Prostate gland (tissue), 2 donors: Measurements from ENCODE around the gene DNM3. TPM values are rescaled to one million over a fixed set of nuclear protein-coding genes. Genes with fewer than 3 reads are reported as not detected.

ENCODE experiments used
- DNase-seq: peaks from one replicate; pipeline ENCODE4 v3.0.0-alpha.2; 2019; ENCODE audit warnings: low spot score
- H3K27ac ChIP-seq, 2 donors: fragments of 200-600 bp; sonication (generic); 2 replicates each; pipeline ENCODE4 v1.5.1; 2017 to 2019
- H3K27me3 ChIP-seq: fragments of 200-600 bp; sonication (generic); replicated peaks from 2 replicates; pipeline ENCODE4 v1.5.1; 2019; ENCODE audit not compliant: insufficient read depth
- H3K36me3 ChIP-seq, 2 donors: fragments of 200-600 bp; sonication (generic); 1 replicate in 1 of 2; 2 replicates in 1 of 2; pipeline versions ENCODE4 v1.5.1 to v1.8.1; 2017 to 2019
- H3K4me1 ChIP-seq: fragments of 200-600 bp; sonication (generic); replicated peaks from 2 replicates; pipeline ENCODE4 v1.5.1; 2019
- H3K4me3 ChIP-seq, 2 donors: fragments of 200-600 bp; sonication (generic); 2 replicates each; pipeline ENCODE4 v1.5.1; 2017 to 2019
- H3K9me3 ChIP-seq: fragments of 200-600 bp; sonication (generic); 2 replicates; pipeline ENCODE4 v1.5.1; 2017
- CTCF ChIP-seq, 4 experiments: fragments of 200-600 bp in 2 of 4; fragments of 450-650 bp in 2 of 4; sonication (generic) in 2 of 4; IDR thresholded peaks; 1 replicate in 3 of 4; 2 replicates in 1 of 4; pipeline ENCODE4 v1.5.1; 2016 to 2019; ENCODE audit warnings: antibody characterized with exemption in 4 of 4, mild to moderate bottlenecking in 2 of 4, moderate library complexity in 2 of 4
- POLR2A ChIP-seq: fragments of 450-650 bp; IDR thresholded peaks from one replicate; pipeline ENCODE4 v1.6.1; 2016; ENCODE audit warnings: antibody characterized with exemption, mild to moderate bottlenecking
- POLR2AphosphoS5 ChIP-seq: sonication (generic); formaldehyde crosslinking; IDR thresholded peaks from one replicate; pipeline ENCODE4 v1.6.1; 2017; ENCODE audit warnings: antibody characterized with exemption
- WGBS: methylation state at CpG from one replicate; pipeline ENCODE4 v1.1.5; 2018; 5-methylcytosine and 5-hydroxymethylcytosine counted together
- intact Hi-C: fragments of 100-400 bp; cut with DNase I; formaldehyde crosslinking; loops from one replicate; pipeline ENCODE4 v1.14.2; 2022
- total RNA-seq, 2 donors: library from RNA; depleted of rRNA; stranded (reverse); fragments of >200 nt; gene quantifications; one replicate each; pipeline ENCODE4 v1.1.0, GENCODE V29; 2016

The DNM3 gene
- total RNA-seq, 2 donors from 2014 or later, result 2.3 to 5.3 TPM

GRCh38 chr1:172425339-172425738 lies 584.0 kb downstream of the DNM3 start:
- intact Hi-C loops, result loop anchor here (10.0 kb wide), 1 partner anchor 421 kb away; no protein-coding TSS in a partner anchor
- TF ChIP-seq POLR2AphosphoS5 (no peak), POLR2A (no peak), CTCF (IDR thresholded peaks at IDR 0.05) (no peak)
- Histone ChIP-seq H3K36me3 (no peaks in the 10 kb centered on the region), H3K4me3 (no peak overlapping the region), H3K27ac (no peak overlapping the region), H3K4me1 (no peaks in the 10 kb centered on the region), H3K27me3 (no peaks in the 10 kb centered on the region), H3K9me3 (no peaks in the 10 kb centered on the region)
- WGBS, result 87% methylated on average over 3 of the region's 3 CpGs
- no peak for DNase-seq

DNA sequence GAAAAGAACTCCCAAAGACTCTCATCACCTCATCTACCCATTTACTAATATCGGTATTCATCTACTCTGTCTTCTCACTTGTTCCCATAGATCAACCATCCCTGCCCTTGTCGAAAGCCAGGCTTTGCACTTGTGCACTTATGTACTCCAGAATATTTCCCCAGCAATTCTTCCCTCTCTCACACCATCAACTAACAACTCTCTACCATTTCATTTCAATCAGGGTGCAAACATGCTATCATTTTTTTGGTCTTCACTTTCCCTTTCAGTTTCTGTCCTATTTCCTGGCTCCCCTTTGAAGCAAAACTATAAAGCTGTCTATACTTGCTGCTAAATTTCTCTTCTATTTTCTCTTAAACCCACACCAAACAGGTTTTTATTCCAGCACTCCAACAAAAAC lies 585.9 kb downstream of the DNM3 start:
- TF ChIP-seq POLR2AphosphoS5, result no peak
- TF ChIP-seq POLR2A, result no peak
- no peak for TF ChIP-seq CTCF (IDR thresholded peaks at IDR 0.05)

GRCh38 chr1:172429331-172430127 lies 588.2 kb downstream of the DNM3 start:
- 52% methylated on average over 1 of the region's 1 CpG for WGBS
- TF ChIP-seq POLR2A, result no peak
- no peak for TF ChIP-seq POLR2AphosphoS5
- peak; percentile 29 to 85 (median 82) for TF ChIP-seq CTCF (IDR thresholded peaks at IDR 0.05)
- Histone ChIP-seq H3K4me1 (no peaks in the 10 kb centered on the region), H3K36me3 (no peaks in the 10 kb centered on the region), H3K9me3 (no peaks in the 10 kb centered on the region), H3K27me3 (no peaks in the 10 kb centered on the region), H3K4me3 (no peak overlapping the region), H3K27ac (no peak overlapping the region)
- intact Hi-C loops, result loop anchor here (10.0 kb wide), 1 partner anchor 425 kb away; no protein-coding TSS in a partner anchor
- DNase-seq, result peak; percentile 55

More for the DNA sequence above, 585.9 kb downstream of the DNM3 start:
- DNase-seq, result no peak
- no peaks in the 10 kb centered on the region for H3K9me3 ChIP-seq
- intact Hi-C loops, result loop anchor here (10.0 kb wide), 1 partner anchor 422 kb away; no protein-coding TSS in a partner anchor
- no peaks in the 10 kb centered on the region for H3K36me3 ChIP-seq
- no peak overlapping the region for H3K4me3 ChIP-seq
- H3K4me1 ChIP-seq, result no peaks in the 10 kb centered on the region
- H3K27ac ChIP-seq, result no peak overlapping the region
- no peaks in the 10 kb centered on the region for H3K27me3 ChIP-seq
- WGBS, result 77% methylated on average over 2 of the region's 2 CpGs

GRCh38 chr1:172430128-172430454 lies 588.8 kb downstream of the DNM3 start:
- DNase-seq, result no peak
- H3K36me3 ChIP-seq, result no peaks in the 10 kb centered on the region
- WGBS, result 67% methylated on average over 1 of the region's 1 CpG
- H3K27ac ChIP-seq, result no peak overlapping the region
- H3K27me3 ChIP-seq, result no peaks in the 10 kb centered on the region
- H3K4me3 ChIP-seq, result no peak overlapping the region
- no peak for TF ChIP-seq CTCF (IDR thresholded peaks at IDR 0.05)
- TF ChIP-seq POLR2A, result no peak
- no peak for TF ChIP-seq POLR2AphosphoS5
- intact Hi-C loops, result no loop called here
- no peaks in the 10 kb centered on the region for H3K9me3 ChIP-seq
- no peaks in the 10 kb centered on the region for H3K4me1 ChIP-seq

GRCh38 chr1:172431204-172431603 lies 589.9 kb downstream of the DNM3 start:
- H3K27ac ChIP-seq, result peak overlapping the region in 1 of 2 donors; percentile 74
- no peak for DNase-seq
- no peaks in the 10 kb centered on the region for H3K36me3 ChIP-seq
- H3K4me1 ChIP-seq, result no peaks in the 10 kb centered on the region
- intact Hi-C loops, result no loop called here
- H3K9me3 ChIP-seq, result no peaks in the 10 kb centered on the region
- 69% methylated on average over 2 of the region's 2 CpGs for WGBS
- H3K4me3 ChIP-seq, result no peak overlapping the region
- no peak for TF ChIP-seq POLR2A
- TF ChIP-seq CTCF (IDR thresholded peaks at IDR 0.05), result no peak
- no peak for TF ChIP-seq POLR2AphosphoS5
- H3K27me3 ChIP-seq, result no peaks in the 10 kb centered on the region
